Ishikawa (cell line): ENCODE measurements around the gene CACNA2D4.

Experiments
- CEBPB ChIP-seq: IDR thresholded peaks from 2 replicates; pipeline ENCODE4 v1.6.1; 2012
- EP300 ChIP-seq: IDR thresholded peaks from 2 replicates; pipeline ENCODE4 v1.6.1; 2012; ENCODE audit warnings: borderline replicate concordance
- FOXM1 ChIP-seq: IDR thresholded peaks from 2 replicates; pipeline ENCODE4 v1.6.1; 2012; ENCODE audit warnings: low read depth, borderline replicate concordance
- MAX ChIP-seq: IDR thresholded peaks from 2 replicates; pipeline ENCODE4 v1.6.1; 2012
- NFIC ChIP-seq: IDR thresholded peaks from 2 replicates; pipeline ENCODE4 v1.6.1; 2012
- TAF1 ChIP-seq: IDR thresholded peaks from 2 replicates; pipeline ENCODE4 v1.6.1; 2012; ENCODE audit warnings: low read depth, mild to moderate bottlenecking
- TCF12 ChIP-seq: IDR thresholded peaks from 2 replicates; pipeline ENCODE4 v1.6.1; 2012; ENCODE audit warnings: low read depth
- TEAD4 ChIP-seq: IDR thresholded peaks from 2 replicates; pipeline ENCODE4 v1.6.1; 2012
- USF1 ChIP-seq: IDR thresholded peaks from 2 replicates; pipeline ENCODE4 v1.6.1; 2012
- YY1 ChIP-seq: IDR thresholded peaks from 2 replicates; pipeline ENCODE4 v1.6.1; 2012; ENCODE audit warnings: low read depth

- TF ChIP-seq NFIC (no peak), CEBPB (no peak), TAF1 (no peak), EP300 (no peak), TEAD4 (no peak), YY1 (no peak), USF1 (no peak), FOXM1 (no peak), MAX (no peak), TCF12 (no peak)
Measured at GRCh38 chr12:1865284-1865866, 53.1 kb downstream of the CACNA2D4 start.
